HepG2 (cell line): ENCODE measurements around the gene DAPP1. TPM values are rescaled to one million over a fixed set of nuclear protein-coding genes. Genes with fewer than 3 reads are reported as not detected.

Experiments used
- ATAC-seq: fragments of 200-7000 bp; cut with Tn5 transposase; 3 replicates; pipeline ENCODE4 v1.9.1; 2020; ENCODE audit warnings: mild to moderate bottlenecking, moderate library complexity
- BruUV-seq: library from RNA; stranded (reverse); fragments of 400-500 nt; replicated peaks from 2 replicates; lab custom pipeline; 2021; lab: Mats Ljungman, UMichigan
- CTCF ChIA-PET: fragments of 300-600 bp; formaldehyde crosslinking; extraction: SDS; loops from one replicate; lab custom pipeline; 2021; ENCODE audit warnings: low total read pairs, inconsistent platforms, low intra/inter-chr PET ratio; lab: Yijun Ruan, JAX
- POLR2A ChIA-PET: fragments of 350-600 bp; sonication (Branson Sonifier 250); formaldehyde crosslinking; loops from one replicate; lab custom pipeline; 2020; ENCODE audit warnings: antibody characterized with exemption, inconsistent platforms; lab: Yijun Ruan, JAX
- DNase-seq: peaks from one replicate; pipeline ENCODE4 v3.0.0-alpha.2; 2015; ENCODE audit warnings: low spot score
- FAIRE-seq: peaks from 3 replicates; lab custom pipeline; 2011; peaks lifted over from hg19 to GRCh38; lab: Jason Lieb, UNC
- H2AFZ ChIP-seq: one replicate; pipeline ENCODE4 v1.6.1; 2011; ENCODE audit warnings: low read length, inconsistent platforms
- H3K27ac ChIP-seq: fragments of 300-600 bp; 3 replicates; pipeline ENCODE4 v1.8.0; 2011; ENCODE audit warnings: mixed run types, mild to moderate bottlenecking, mixed read lengths, low read length, inconsistent platforms; ENCODE audit not compliant: insufficient read depth; ENCODE audit errors: extremely low read length
- H3K27me3 ChIP-seq, 2 experiments: fragments of 200-600 bp in 1 of 2; 2 replicates in 1 of 2; 3 replicates in 1 of 2; pipeline versions ENCODE4 v1.6.0 to v1.8.0; 2011; ENCODE audit warnings: low read length in 2 of 2, mild to moderate bottlenecking in 2 of 2, moderate library complexity in 2 of 2, inconsistent platforms in 1 of 2; ENCODE audit not compliant: insufficient read depth in 2 of 2, control insufficient read depth in 1 of 2
- H3K36me3 ChIP-seq, 2 experiments: fragments of 200-600 bp in 1 of 2; replicated peaks in 1 of 2; 2 replicates in 1 of 2; 3 replicates in 1 of 2; pipeline versions ENCODE4 v1.5.1 to v1.8.0; 2011; ENCODE audit warnings: low read length in 2 of 2, inconsistent platforms in 1 of 2; ENCODE audit not compliant: insufficient read depth in 2 of 2, control insufficient read depth in 1 of 2
- H3K4me1 ChIP-seq: 2 replicates; pipeline ENCODE4 v1.5.1; 2012; ENCODE audit warnings: low read length, inconsistent platforms; ENCODE audit not compliant: insufficient read depth
- H3K4me2 ChIP-seq: 2 replicates; pipeline ENCODE4 v1.6.0; 2011; ENCODE audit warnings: low read depth, low read length, inconsistent platforms
- H3K4me3 ChIP-seq, 3 experiments: fragments of 200-600 bp in 1 of 3; sonication (generic), shearing (Covaris generic) in 1 of 3; replicated peaks in 1 of 3; 2 replicates each; pipeline ENCODE4 v1.5.1; 2011 to 2016; ENCODE audit warnings: low read length in 3 of 3, inconsistent platforms in 2 of 3, low read depth in 2 of 3, mild to moderate bottlenecking in 2 of 3, control low read depth in 1 of 3, mixed read lengths in 1 of 3; ENCODE audit not compliant: insufficient read depth in 1 of 3
- H3K79me2 ChIP-seq: one replicate; pipeline ENCODE4 v1.6.1; 2011; ENCODE audit warnings: low read length, inconsistent platforms; ENCODE audit not compliant: insufficient read depth
- H3K9ac ChIP-seq: 2 replicates; pipeline ENCODE4 v1.6.0; 2011; ENCODE audit warnings: mild to moderate bottlenecking, low read depth, low read length, inconsistent platforms; ENCODE audit not compliant: insufficient read depth
- H3K9me3 ChIP-seq: 2 replicates; pipeline ENCODE4 v1.5.1; 2012; ENCODE audit warnings: mild to moderate bottlenecking, low read length
- H4K20me1 ChIP-seq: 2 replicates; pipeline ENCODE4 v1.6.0; 2011; ENCODE audit warnings: inconsistent platforms, mild to moderate bottlenecking, low read length, moderate library complexity; ENCODE audit not compliant: insufficient read depth
- ARNTL ChIP-seq: sonication (generic); formaldehyde crosslinking; IDR thresholded peaks from 2 replicates; pipeline ENCODE4 v1.4.0; 2020; ENCODE audit warnings: mild to moderate bottlenecking, missing genetic modification reagents
- CEBPZ ChIP-seq: IDR thresholded peaks from 2 replicates; pipeline ENCODE4 v1.6.1; 2012; ENCODE audit warnings: low read length, improper control_type of control experiment
- DMAP1 ChIP-seq: IDR thresholded peaks from 2 replicates; pipeline ENCODE4 v1.6.1; 2016
- HCFC1 ChIP-seq: fragments of 150-350 bp; IDR thresholded peaks from 2 replicates; pipeline ENCODE4 v1.6.1; 2014; ENCODE audit warnings: low read depth, low read length
- HNRNPLL ChIP-seq: fragments of 200-400 bp; formaldehyde crosslinking; IDR thresholded peaks from 2 replicates; pipeline ENCODE4 v1.6.1; 2017; ENCODE audit warnings: mild to moderate bottlenecking, low read depth, low read length; ENCODE audit not compliant: poor library complexity, severe bottlenecking
- ISL2 ChIP-seq: sonication (generic); formaldehyde crosslinking; IDR thresholded peaks from 2 replicates; pipeline ENCODE4 v1.5.0; 2020; ENCODE audit warnings: missing genetic modification reagents
- MED8 ChIP-seq: sonication (generic); formaldehyde crosslinking; IDR thresholded peaks from 2 replicates; pipeline ENCODE4 v1.8.1; 2023; ENCODE audit warnings: mild to moderate bottlenecking, missing genetic modification reagents; ENCODE audit not compliant: insufficient replicate concordance
- NBN ChIP-seq: fragments of 450-650 bp; conservative IDR thresholded peaks from 2 replicates; pipeline ENCODE4 v1.6.1; 2017
- NFKBIZ ChIP-seq: IDR thresholded peaks from 2 replicates; pipeline ENCODE4 v1.6.1; 2018; ENCODE audit warnings: missing genetic modification reagents, missing compliant biosample characterization
- SMAD1 ChIP-seq: sonication (generic); formaldehyde crosslinking; IDR thresholded peaks from 2 replicates; pipeline ENCODE4 v1.4.0; 2020; ENCODE audit warnings: missing genetic modification reagents, low read depth, mild to moderate bottlenecking, borderline replicate concordance
- TBP ChIP-seq: sonication (generic); formaldehyde crosslinking; IDR thresholded peaks from 2 replicates; pipeline ENCODE4 v1.5.0; 2020; ENCODE audit warnings: missing genetic modification reagents
- THYN1 ChIP-seq: sonication (generic); formaldehyde crosslinking; IDR thresholded peaks from 2 replicates; pipeline ENCODE4 v1.8.1; 2023; ENCODE audit warnings: low read depth, mild to moderate bottlenecking, moderate library complexity, missing genetic modification reagents, borderline replicate concordance
- ZFP41 ChIP-seq: sonication (generic); formaldehyde crosslinking; IDR thresholded peaks from 2 replicates; pipeline ENCODE4 v1.4.0; 2020; ENCODE audit warnings: mild to moderate bottlenecking, missing genetic modification reagents, borderline replicate concordance
- ZNF329 ChIP-seq: sonication (generic); formaldehyde crosslinking; IDR thresholded peaks from 2 replicates; pipeline ENCODE4 v1.9.0; 2021; ENCODE audit warnings: low read depth, mild to moderate bottlenecking, missing genetic modification reagents
- ZNF33B ChIP-seq: sonication (generic); formaldehyde crosslinking; IDR thresholded peaks from 2 replicates; pipeline ENCODE4 v1.5.1; 2020; ENCODE audit warnings: mild to moderate bottlenecking, missing genetic modification reagents
- ZNF382 ChIP-seq: sonication (generic); formaldehyde crosslinking; IDR thresholded peaks from 2 replicates; pipeline ENCODE4 v1.5.0; 2020; ENCODE audit warnings: missing genetic modification reagents, mild to moderate bottlenecking, borderline replicate concordance
- ZNF772 ChIP-seq: sonication (generic); formaldehyde crosslinking; IDR thresholded peaks from 2 replicates; pipeline ENCODE4 v1.5.0; 2020; ENCODE audit warnings: mild to moderate bottlenecking, missing genetic modification reagents
- ZSCAN29 ChIP-seq: sonication (generic); formaldehyde crosslinking; conservative IDR thresholded peaks from 2 replicates; pipeline ENCODE4 v1.4.0; 2020; ENCODE audit warnings: mild to moderate bottlenecking, missing genetic modification reagents
- ZSCAN9 ChIP-seq: IDR thresholded peaks from 2 replicates; pipeline ENCODE4 v1.6.1; 2016; ENCODE audit warnings: borderline replicate concordance
- ZZZ3 ChIP-seq: sonication (generic); formaldehyde crosslinking; IDR thresholded peaks from 2 replicates; pipeline ENCODE4 v1.4.0; 2020; ENCODE audit warnings: missing genetic modification reagents, mild to moderate bottlenecking, borderline replicate concordance
- in situ Hi-C: cut with HindIII; loops from 2 replicates; pipeline ENCODE4 v1.10.0; 2017; ENCODE audit warnings: low pct_unique_long_range_greater_than_20kb; ENCODE audit not compliant: extremely low pct_ligation_motif_present
- intact Hi-C: fragments of 100-400 bp; cut with micrococcal nuclease; formaldehyde crosslinking; loops from one replicate; pipeline ENCODE4 v1.10.0; 2022; ENCODE audit not compliant: unreplicated experiment
- polyA plus RNA-seq, 8 experiments: library from polyadenylated mRNA; depleted of rRNA in 3 of 8; stranded (reverse) in 7 of 8; unstranded in 1 of 8; fragments of >200 nt; fragmentation: Illumina TruSeq in 4 of 8; extraction: Trizol in 4 of 8; gene quantifications; 2 replicates each; pipeline versions ENCODE4 v1.2.1 to v1.2.3, GENCODE V29; 2011 to 2016; ENCODE audit warnings: low read depth in 4 of 8, missing spikeins in 1 of 8, mixed read lengths in 1 of 8; ENCODE audit not compliant: insufficient read depth in 1 of 8
- total RNA-seq, 5 experiments: library from RNA; depleted of rRNA; stranded (reverse); fragments of >200 nt; fragmentation: Illumina TruSeq; extraction: Trizol; gene quantifications; 2 replicates each; pipeline ENCODE4 v1.2.3, GENCODE V29; 2016; ENCODE audit warnings: low read depth in 1 of 5
- TF ChIP-seq, protein P1 (sequence below): IDR thresholded peaks from 2 replicates; pipeline ENCODE4 v1.4.0; 2020; ENCODE audit warnings: mild to moderate bottlenecking, missing genetic modification reagents

DAPP1 gene
- total and polyA plus RNA-seq, 2 of the 13 experiments (the other 11 are each of a cell fraction or from before 2014, with no cell fraction given): not detected

DNA sequence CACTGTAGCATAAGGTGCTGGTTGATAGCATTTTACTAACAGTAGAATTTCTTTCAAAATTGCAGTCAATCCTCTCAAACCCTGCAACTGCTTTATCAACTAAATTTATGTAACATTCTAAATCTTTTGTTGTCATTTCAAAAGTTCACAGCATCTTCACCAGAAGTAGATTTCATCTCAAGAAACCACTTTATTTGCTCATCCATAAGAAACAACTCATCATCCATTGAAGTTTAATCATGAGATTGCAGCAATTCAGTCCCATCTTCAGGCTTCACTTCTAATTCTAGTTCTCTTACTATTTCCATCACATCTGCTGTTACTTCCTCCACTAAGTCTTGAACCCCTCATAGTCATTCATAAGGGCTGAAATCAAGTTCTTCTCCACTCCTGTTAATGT lies 55.9 kb downstream of the DAPP1 start (continued):
- TF ChIP-seq, protein P1, sequence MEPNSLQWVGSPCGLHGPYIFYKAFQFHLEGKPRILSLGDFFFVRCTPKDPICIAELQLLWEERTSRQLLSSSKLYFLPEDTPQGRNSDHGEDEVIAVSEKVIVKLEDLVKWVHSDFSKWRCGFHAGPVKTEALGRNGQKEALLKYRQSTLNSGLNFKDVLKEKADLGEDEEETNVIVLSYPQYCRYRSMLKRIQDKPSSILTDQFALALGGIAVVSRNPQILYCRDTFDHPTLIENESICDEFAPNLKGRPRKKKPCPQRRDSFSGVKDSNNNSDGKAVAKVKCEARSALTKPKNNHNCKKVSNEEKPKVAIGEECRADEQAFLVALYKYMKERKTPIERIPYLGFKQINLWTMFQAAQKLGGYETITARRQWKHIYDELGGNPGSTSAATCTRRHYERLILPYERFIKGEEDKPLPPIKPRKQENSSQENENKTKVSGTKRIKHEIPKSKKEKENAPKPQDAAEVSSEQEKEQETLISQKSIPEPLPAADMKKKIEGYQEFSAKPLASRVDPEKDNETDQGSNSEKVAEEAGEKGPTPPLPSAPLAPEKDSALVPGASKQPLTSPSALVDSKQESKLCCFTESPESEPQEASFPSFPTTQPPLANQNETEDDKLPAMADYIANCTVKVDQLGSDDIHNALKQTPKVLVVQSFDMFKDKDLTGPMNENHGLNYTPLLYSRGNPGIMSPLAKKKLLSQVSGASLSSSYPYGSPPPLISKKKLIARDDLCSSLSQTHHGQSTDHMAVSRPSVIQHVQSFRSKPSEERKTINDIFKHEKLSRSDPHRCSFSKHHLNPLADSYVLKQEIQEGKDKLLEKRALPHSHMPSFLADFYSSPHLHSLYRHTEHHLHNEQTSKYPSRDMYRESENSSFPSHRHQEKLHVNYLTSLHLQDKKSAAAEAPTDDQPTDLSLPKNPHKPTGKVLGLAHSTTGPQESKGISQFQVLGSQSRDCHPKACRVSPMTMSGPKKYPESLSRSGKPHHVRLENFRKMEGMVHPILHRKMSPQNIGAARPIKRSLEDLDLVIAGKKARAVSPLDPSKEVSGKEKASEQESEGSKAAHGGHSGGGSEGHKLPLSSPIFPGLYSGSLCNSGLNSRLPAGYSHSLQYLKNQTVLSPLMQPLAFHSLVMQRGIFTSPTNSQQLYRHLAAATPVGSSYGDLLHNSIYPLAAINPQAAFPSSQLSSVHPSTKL (CRISPR knock-in tag): no peak
- TF ChIP-seq ZFP41: no peak
- TF ChIP-seq NBN: no peak
- no peak for TF ChIP-seq THYN1
- no peak for TF ChIP-seq HCFC1
- no peak for TF ChIP-seq SMAD1 (CRISPR knock-in tag)

DNA sequence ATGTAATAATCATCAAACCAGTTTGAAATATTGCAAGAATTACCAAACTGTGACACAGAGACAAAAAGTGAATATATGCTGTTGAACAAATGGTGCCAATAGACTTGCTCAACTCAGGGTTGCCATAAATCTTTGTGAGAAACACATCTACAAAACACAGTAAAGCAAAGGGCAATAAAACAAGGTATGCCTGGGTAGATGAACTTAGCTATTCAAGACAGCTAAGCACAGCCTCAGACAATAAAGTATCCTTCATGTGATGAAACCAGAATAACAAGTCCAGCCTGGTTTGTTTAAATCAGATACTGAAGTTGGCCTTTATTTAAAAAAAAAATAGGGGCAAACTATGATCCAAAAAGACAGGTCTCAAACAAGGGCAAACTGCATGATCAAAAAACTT lies 58.4 kb downstream of the DAPP1 start:
- FAIRE-seq: no peak
- H3K9ac ChIP-seq: no peak overlapping the region
- H4K20me1 ChIP-seq: no peaks in the 10 kb centered on the region
- no peak for TF ChIP-seq CEBPZ
- TF ChIP-seq NFKBIZ (CRISPR knock-in tag): no peak
- no peak for TF ChIP-seq ZNF382
- no peak for TF ChIP-seq DMAP1 (CRISPR knock-in tag)
- TF ChIP-seq HNRNPLL: no peak
- no peak for TF ChIP-seq TBP
- TF ChIP-seq ZSCAN9 (CRISPR knock-in tag): no peak
- TF ChIP-seq ZNF772 (CRISPR knock-in tag): no peak
- TF ChIP-seq ZNF329 (CRISPR knock-in tag): no peak
- TF ChIP-seq ISL2 (CRISPR knock-in tag): no peak
- no peak for TF ChIP-seq ZZZ3 (CRISPR knock-in tag)
- no peak for TF ChIP-seq MED8 (CRISPR knock-in tag)
- no peak for TF ChIP-seq ZNF33B (CRISPR knock-in tag)
- TF ChIP-seq ARNTL (CRISPR knock-in tag): no peak
- TF ChIP-seq ZSCAN29 (CRISPR knock-in tag): no peak
- TF ChIP-seq, all 625 proteins: peak for 0
- intact Hi-C loops (no loop called here), in situ Hi-C loops (no loop called here)
- peaks cover 2 to 8% of the 10 kb centered on the region in 2 experiments; a peak in 4 of 5 replicates for H3K36me3 ChIP-seq
- CTCF ChIA-PET: no interaction called here
- no peaks in the 10 kb centered on the region for H3K9me3 ChIP-seq
- ATAC-seq (no peak), DNase-seq (no peak)
- no peaks in the 10 kb centered on the region for H3K27me3 ChIP-seq
- POLR2A ChIA-PET: no interaction called here
- H3K79me2 ChIP-seq: no peaks in the 10 kb centered on the region
- no TSS peak for BruUV-seq
- H3K4me2 ChIP-seq: no peak overlapping the region
- no peak overlapping the region for H3K27ac ChIP-seq
- no peak overlapping the region for H3K4me3 ChIP-seq
- H3K4me1 ChIP-seq: no peaks in the 10 kb centered on the region
- no peak overlapping the region for H2AFZ ChIP-seq
